HEK293 (cell line): ENCODE measurements around the gene DBF4B.
A peak's percentile ranks its signal among the peaks of the same experiment; 100 is the strongest.

Source experiments
- CTCF ChIA-PET: fragments of 350-600 bp; formaldehyde crosslinking; extraction: SDS; loops from one replicate; lab custom pipeline; 2021; ENCODE audit warnings: antibody characterized with exemption; lab: Yijun Ruan, JAX
- POLR2A ChIA-PET: fragments of 300-600 bp; formaldehyde crosslinking; extraction: SDS; loops from one replicate; lab custom pipeline; 2020; ENCODE audit warnings: antibody characterized with exemption, inconsistent platforms; lab: Yijun Ruan, JAX
- H3K27ac ChIP-seq: fragments of 200-500 bp; sonication (Bioruptor generic); 2 replicates; pipeline ENCODE4 v1.5.1; 2014; ENCODE audit warnings: low read depth, low read length, control low read depth, inconsistent platforms; ENCODE audit errors: extremely low read depth
- H3K36me3 ChIP-seq, 2 experiments: fragments of 200-500 bp in 1 of 2; sonication (Bioruptor generic) in 1 of 2; 1 replicate in 1 of 2; 2 replicates in 1 of 2; pipeline ENCODE4 v1.5.1; 2014 to 2017; ENCODE audit warnings: inconsistent platforms in 2 of 2, low read length in 2 of 2; ENCODE audit not compliant: control insufficient read depth in 2 of 2, insufficient read depth in 1 of 2
- H3K4me1 ChIP-seq: fragments of 200-500 bp; sonication (Bioruptor generic); 2 replicates; pipeline ENCODE4 v1.5.1; 2014; ENCODE audit warnings: mild to moderate bottlenecking, low read length, inconsistent platforms; ENCODE audit not compliant: control insufficient read depth, insufficient read depth
- H3K4me3 ChIP-seq: 2 replicates; pipeline ENCODE4 v1.5.1; 2011; ENCODE audit warnings: low read depth, mild to moderate bottlenecking, control low read depth, low read length, moderate library complexity
- H3K9me3 ChIP-seq: fragments of 200-500 bp; sonication (Bioruptor generic); 2 replicates; pipeline ENCODE4 v1.5.1; 2014; ENCODE audit warnings: low read depth, low read length, inconsistent platforms; ENCODE audit not compliant: control insufficient read depth, insufficient read depth
- EGR2 ChIP-seq: fragments of 450-650 bp; formaldehyde crosslinking; IDR thresholded peaks from 2 replicates; pipeline ENCODE4 v1.5.1; 2016; ENCODE audit warnings: low read depth, missing biosample characterization, missing genetic modification characterization
- GFI1B ChIP-seq: fragments of 450-650 bp; formaldehyde crosslinking; IDR thresholded peaks from 2 replicates; pipeline ENCODE4 v1.5.1; 2016; ENCODE audit warnings: missing biosample characterization, missing genetic modification characterization
- IKZF3 ChIP-seq: fragments of 450-650 bp; IDR thresholded peaks from 2 replicates; pipeline ENCODE4 v1.5.0; 2018; ENCODE audit warnings: missing biosample characterization, mild to moderate bottlenecking, missing genetic modification characterization, moderate library complexity
- PRDM1 ChIP-seq: fragments of 450-650 bp; formaldehyde crosslinking; IDR thresholded peaks from 2 replicates; pipeline ENCODE4; 2016; ENCODE audit warnings: missing biosample characterization, missing genetic modification characterization
- PRDM2 ChIP-seq: fragments of 450-650 bp; formaldehyde crosslinking; IDR thresholded peaks from 2 replicates; pipeline ENCODE4 v1.5.1; 2016; ENCODE audit warnings: missing biosample characterization, missing genetic modification characterization, borderline replicate concordance
- PRDM6 ChIP-seq: fragments of 450-650 bp; formaldehyde crosslinking; IDR thresholded peaks from 2 replicates; pipeline ENCODE4 v1.5.1; 2017; ENCODE audit warnings: missing biosample characterization, missing genetic modification characterization
- SCRT2 ChIP-seq: fragments of 450-650 bp; formaldehyde crosslinking; IDR thresholded peaks from 2 replicates; pipeline ENCODE4 v1.5.1; 2016; ENCODE audit warnings: missing biosample characterization, missing genetic modification characterization
- SP2 ChIP-seq: fragments of 450-650 bp; formaldehyde crosslinking; IDR thresholded peaks from 2 replicates; pipeline ENCODE4 v1.5.1; 2016; ENCODE audit warnings: missing biosample characterization, missing genetic modification characterization
- TRIM28 ChIP-seq: IDR thresholded peaks from 2 replicates; pipeline ENCODE4 v1.6.1; 2011; ENCODE audit warnings: low read length, control low read depth, borderline replicate concordance
- ZEB2 ChIP-seq: fragments of 450-650 bp; formaldehyde crosslinking; IDR thresholded peaks from 2 replicates; pipeline ENCODE4 v1.5.1; 2016; ENCODE audit warnings: missing biosample characterization, missing genetic modification characterization
- ZIC2 ChIP-seq: fragments of 450-650 bp; formaldehyde crosslinking; IDR thresholded peaks from 2 replicates; pipeline ENCODE4 v1.5.1; 2016; ENCODE audit warnings: missing biosample characterization, missing genetic modification characterization
- ZNF175 ChIP-seq: fragments of 450-650 bp; formaldehyde crosslinking; IDR thresholded peaks from 2 replicates; pipeline ENCODE4 v1.5.1; 2016; ENCODE audit warnings: missing biosample characterization, missing genetic modification characterization
- ZNF221 ChIP-seq: fragments of 450-650 bp; formaldehyde crosslinking; IDR thresholded peaks from 2 replicates; pipeline ENCODE4 v1.5.1; 2017; ENCODE audit warnings: missing biosample characterization, missing genetic modification characterization, borderline replicate concordance
- ZNF362 ChIP-seq: fragments of 450-650 bp; formaldehyde crosslinking; IDR thresholded peaks from 2 replicates; pipeline ENCODE4 v1.5.1; 2016; ENCODE audit warnings: missing biosample characterization, missing genetic modification characterization
- ZNF366 ChIP-seq: fragments of 450-650 bp; formaldehyde crosslinking; conservative IDR thresholded peaks from 2 replicates; pipeline ENCODE4 v1.5.1; 2016; ENCODE audit warnings: missing biosample characterization, missing genetic modification characterization
- ZNF626 ChIP-seq: fragments of 450-650 bp; sonication (Bioruptor Pico); formaldehyde crosslinking; IDR thresholded peaks from 2 replicates; pipeline ENCODE4 v1.5.1; 2018; ENCODE audit warnings: missing biosample characterization, missing genetic modification characterization, inconsistent platforms
- ZNF629 ChIP-seq: fragments of 450-650 bp; formaldehyde crosslinking; IDR thresholded peaks from 2 replicates; pipeline ENCODE4 v1.5.1; 2017; ENCODE audit warnings: missing biosample characterization, missing genetic modification characterization
- ZNF654 ChIP-seq: fragments of 450-650 bp; formaldehyde crosslinking; IDR thresholded peaks from 2 replicates; pipeline ENCODE4 v1.5.1; 2016; ENCODE audit warnings: low read depth, missing biosample characterization, missing genetic modification characterization
- ZNF677 ChIP-seq: fragments of 450-650 bp; IDR thresholded peaks from 2 replicates; pipeline ENCODE4 v1.5.0; 2018; ENCODE audit warnings: missing biosample characterization, mild to moderate bottlenecking, missing genetic modification characterization, moderate library complexity
- ZNF768 ChIP-seq: fragments of 450-650 bp; formaldehyde crosslinking; IDR thresholded peaks from 2 replicates; pipeline ENCODE4 v1.5.1; 2018; ENCODE audit warnings: missing biosample characterization, mild to moderate bottlenecking, missing genetic modification characterization
- TF ChIP-seq, protein P1 (sequence below): fragments of 450-650 bp; formaldehyde crosslinking; conservative IDR thresholded peaks from 2 replicates; pipeline ENCODE4 v1.5.1; 2016; ENCODE audit warnings: low read depth, missing biosample characterization, missing genetic modification characterization

The DBF4B gene

DNA sequence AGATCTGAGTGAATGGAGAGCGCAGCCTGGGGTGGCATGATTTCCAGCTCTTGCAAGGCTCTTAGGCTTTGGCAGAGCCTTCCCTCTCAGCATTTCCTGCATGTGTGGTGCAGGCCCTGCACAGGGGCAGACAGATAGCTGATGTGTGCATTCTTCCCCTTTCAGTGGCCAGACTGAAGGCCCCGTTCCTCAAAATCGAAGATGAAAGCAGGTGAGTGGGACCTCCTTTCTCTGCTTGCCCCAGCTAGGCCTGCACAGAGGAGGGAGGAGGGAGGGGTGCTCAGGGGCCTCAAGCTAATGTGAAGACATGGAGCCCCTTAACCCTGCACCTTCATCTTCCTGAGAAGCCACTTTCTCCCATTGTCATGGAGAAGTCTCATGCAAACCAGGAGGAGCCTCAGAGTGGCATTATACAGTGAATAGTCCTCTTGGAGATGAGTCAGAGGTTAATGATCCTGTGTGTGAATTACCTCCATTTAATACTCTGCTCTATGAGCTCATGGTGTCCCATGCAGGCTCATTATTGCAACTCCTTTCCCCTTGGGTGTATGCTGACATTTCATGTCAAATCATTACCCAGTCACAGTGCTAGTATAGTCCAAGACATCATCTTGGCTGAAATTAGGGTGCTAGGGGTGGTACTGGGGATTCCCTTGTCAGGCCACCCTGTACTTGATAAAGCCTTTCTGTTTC, 29.9 kb downstream of the DBF4B start (continued):
- peak; percentile 62; the same call in 1 of the 2 replicates for TF ChIP-seq ZNF366
- TF ChIP-seq PRDM1 (tag by site-specific recombination): peak; percentile 9; the same call in 1 of the 2 replicates
- peak; percentile 88 for TF ChIP-seq ZNF629 (tag by site-specific recombination)
- TF ChIP-seq EGR2 (tag by site-specific recombination): no peak
- no peak for TF ChIP-seq ZIC2 (tag by site-specific recombination)
- TF ChIP-seq ZEB2 (tag by site-specific recombination): 0 out of 2 replicates have a peak, but pooled peaks have one; percentile 18
- no peak for TF ChIP-seq ZNF175
- TF ChIP-seq, all 188 proteins: peak for 10

DNA sequence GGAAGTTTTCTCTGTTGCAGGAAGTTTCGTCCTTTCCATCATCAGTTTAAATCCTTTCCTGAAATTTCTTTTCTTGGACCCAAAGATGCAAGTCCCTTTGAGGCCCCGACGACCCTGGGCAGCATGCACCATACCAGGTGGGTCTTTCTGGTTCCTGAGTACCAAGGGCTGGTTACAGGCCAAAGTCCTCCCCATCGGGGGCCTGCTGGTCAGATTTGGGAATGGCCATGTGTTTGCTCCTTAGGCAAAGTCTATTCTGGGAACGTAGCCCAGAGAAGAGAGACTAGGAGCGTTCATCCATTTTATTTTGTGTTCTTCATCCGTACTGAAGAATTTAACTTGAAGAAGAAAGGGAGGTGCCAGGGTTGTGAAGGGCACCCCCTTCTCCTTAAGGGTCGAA, 32.9 kb downstream of the DBF4B start:
- Histone ChIP-seq H3K9me3 (no peaks in the 10 kb centered on the region), H3K36me3 (peaks cover 19 to 77% of the 10 kb centered on the region in 2 experiments), H3K27ac (no peak overlapping the region), H3K4me3 (no peak overlapping the region), H3K4me1 (no peaks in the 10 kb centered on the region)
- POLR2A ChIA-PET: no interaction called here
- CTCF ChIA-PET: no interaction called here
- TF ChIP-seq ZNF768 (tag by site-specific recombination) (no peak), ZNF654 (tag by site-specific recombination) (no peak), ZNF362 (no peak), SP2 (tag by site-specific recombination) (no peak), SCRT2 (no peak), GFI1B (tag by site-specific recombination) (no peak), ZNF221 (tag by site-specific recombination) (no peak), TRIM28 (no peak), IKZF3 (no peak), ZNF677 (tag by site-specific recombination) (no peak), ZNF626 (no peak), PRDM6 (tag by site-specific recombination) (no peak), PRDM2 (tag by site-specific recombination) (no peak)
- TF ChIP-seq, protein P1, sequence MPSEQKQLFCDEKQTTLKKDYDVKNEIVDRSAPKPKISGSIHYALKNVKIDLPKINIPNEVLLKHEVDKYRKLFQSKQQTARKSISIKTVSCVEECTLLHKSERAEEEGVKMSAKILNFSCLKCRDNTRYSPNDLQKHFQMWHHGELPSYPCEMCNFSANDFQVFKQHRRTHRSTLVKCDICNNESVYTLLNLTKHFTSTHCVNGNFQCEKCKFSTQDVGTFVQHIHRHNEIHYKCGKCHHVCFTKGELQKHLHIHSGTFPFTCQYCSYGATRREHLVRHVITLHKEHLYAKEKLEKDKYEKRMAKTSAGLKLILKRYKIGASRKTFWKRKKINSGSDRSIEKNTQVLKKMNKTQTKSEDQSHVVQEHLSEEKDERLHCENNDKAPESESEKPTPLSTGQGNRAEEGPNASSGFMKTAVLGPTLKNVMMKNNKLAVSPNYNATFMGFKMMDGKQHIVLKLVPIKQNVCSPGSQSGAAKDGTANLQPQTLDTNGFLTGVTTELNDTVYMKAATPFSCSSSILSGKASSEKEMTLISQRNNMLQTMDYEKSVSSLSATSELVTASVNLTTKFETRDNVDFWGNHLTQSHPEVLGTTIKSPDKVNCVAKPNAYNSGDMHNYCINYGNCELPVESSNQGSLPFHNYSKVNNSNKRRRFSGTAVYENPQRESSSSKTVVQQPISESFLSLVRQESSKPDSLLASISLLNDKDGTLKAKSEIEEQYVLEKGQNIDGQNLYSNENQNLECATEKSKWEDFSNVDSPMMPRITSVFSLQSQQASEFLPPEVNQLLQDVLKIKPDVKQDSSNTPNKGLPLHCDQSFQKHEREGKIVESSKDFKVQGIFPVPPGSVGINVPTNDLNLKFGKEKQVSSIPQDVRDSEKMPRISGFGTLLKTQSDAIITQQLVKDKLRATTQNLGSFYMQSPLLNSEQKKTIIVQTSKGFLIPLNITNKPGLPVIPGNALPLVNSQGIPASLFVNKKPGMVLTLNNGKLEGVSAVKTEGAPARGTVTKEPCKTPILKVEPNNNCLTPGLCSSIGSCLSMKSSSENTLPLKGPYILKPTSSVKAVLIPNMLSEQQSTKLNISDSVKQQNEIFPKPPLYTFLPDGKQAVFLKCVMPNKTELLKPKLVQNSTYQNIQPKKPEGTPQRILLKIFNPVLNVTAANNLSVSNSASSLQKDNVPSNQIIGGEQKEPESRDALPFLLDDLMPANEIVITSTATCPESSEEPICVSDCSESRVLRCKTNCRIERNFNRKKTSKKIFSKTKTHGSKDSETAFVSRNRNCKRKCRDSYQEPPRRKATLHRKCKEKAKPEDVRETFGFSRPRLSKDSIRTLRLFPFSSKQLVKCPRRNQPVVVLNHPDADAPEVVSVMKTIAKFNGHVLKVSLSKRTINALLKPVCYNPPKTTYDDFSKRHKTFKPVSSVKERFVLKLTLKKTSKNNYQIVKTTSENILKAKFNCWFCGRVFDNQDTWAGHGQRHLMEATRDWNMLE: no peak
